ENCODE data around the gene EXOC5. TPM values are rescaled to one million over a fixed set of nuclear protein-coding genes. Genes with fewer than 3 reads are reported as not detected.

Gene EXOC5
- total and polyA plus RNA-seq, 4 donors: 9.0 to 81.5 (median 33.5) TPM

DNA sequence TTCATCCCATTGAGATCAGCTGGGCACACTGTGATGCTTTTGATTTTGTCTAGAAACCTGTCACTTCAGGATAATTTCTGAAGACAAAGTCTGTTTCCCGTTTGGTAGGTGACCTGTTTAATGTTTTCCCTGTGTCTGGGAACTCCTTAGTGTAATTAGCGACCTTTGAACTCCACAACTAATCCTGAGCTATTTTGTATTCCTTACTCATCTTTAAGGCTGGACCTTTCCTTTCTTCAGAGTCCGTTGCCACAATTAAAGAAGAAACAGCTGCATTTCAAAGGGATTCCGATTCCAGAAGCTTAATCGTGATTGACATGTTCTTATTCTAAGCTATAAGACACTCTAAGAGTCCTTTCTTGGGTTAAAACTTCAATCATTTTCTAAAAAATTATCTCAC, 22.0 kb upstream of the EXOC5 start:
- H3K9me3 ChIP-seq (ENCODE audit: control insufficient read depth in 4 of 4, insufficient read depth in 3 of 4, low read length in 3 of 4): no peaks in the 10 kb centered on the region
- peaks cover 0 to 3% (median 0%) of the 10 kb centered on the region in 5 donors for H3K4me1 ChIP-seq (ENCODE audit: control insufficient read depth in 5 of 5, insufficient read depth in 5 of 5, low read length in 5 of 5)
- no peak overlapping the region for H3K27ac ChIP-seq (ENCODE audit: low read depth in 1 of 2, low read length in 1 of 2)
- WGBS, 2 donors: 90% methylated on average over 5 of the region's 5 CpGs
- peaks cover 5 to 15% (median 7%) of the 10 kb centered on the region in 4 donors for H3K36me3 ChIP-seq (ENCODE audit: control insufficient read depth in 4 of 4, insufficient read depth in 4 of 4, low read length in 4 of 4)
- ATAC-seq (ENCODE audit: insufficient read depth, low FRiP score) (no peak), DNase-seq (no peak)
- no peak overlapping the region for H3K9ac ChIP-seq (ENCODE audit: insufficient read depth in 1 of 2, low read length in 2 of 2)
- no peaks in the 10 kb centered on the region for H3K27me3 ChIP-seq (ENCODE audit: control insufficient read depth in 3 of 3, insufficient read depth in 3 of 3, low read length in 2 of 3)
- no peak overlapping the region for H3K4me3 ChIP-seq
- TF ChIP-seq, protein P1, sequence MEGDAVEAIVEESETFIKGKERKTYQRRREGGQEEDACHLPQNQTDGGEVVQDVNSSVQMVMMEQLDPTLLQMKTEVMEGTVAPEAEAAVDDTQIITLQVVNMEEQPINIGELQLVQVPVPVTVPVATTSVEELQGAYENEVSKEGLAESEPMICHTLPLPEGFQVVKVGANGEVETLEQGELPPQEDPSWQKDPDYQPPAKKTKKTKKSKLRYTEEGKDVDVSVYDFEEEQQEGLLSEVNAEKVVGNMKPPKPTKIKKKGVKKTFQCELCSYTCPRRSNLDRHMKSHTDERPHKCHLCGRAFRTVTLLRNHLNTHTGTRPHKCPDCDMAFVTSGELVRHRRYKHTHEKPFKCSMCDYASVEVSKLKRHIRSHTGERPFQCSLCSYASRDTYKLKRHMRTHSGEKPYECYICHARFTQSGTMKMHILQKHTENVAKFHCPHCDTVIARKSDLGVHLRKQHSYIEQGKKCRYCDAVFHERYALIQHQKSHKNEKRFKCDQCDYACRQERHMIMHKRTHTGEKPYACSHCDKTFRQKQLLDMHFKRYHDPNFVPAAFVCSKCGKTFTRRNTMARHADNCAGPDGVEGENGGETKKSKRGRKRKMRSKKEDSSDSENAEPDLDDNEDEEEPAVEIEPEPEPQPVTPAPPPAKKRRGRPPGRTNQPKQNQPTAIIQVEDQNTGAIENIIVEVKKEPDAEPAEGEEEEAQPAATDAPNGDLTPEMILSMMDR (IDR thresholded peaks at IDR 0.05; ENCODE audit: control extremely low read depth, extremely low read depth): no peak

DNA sequence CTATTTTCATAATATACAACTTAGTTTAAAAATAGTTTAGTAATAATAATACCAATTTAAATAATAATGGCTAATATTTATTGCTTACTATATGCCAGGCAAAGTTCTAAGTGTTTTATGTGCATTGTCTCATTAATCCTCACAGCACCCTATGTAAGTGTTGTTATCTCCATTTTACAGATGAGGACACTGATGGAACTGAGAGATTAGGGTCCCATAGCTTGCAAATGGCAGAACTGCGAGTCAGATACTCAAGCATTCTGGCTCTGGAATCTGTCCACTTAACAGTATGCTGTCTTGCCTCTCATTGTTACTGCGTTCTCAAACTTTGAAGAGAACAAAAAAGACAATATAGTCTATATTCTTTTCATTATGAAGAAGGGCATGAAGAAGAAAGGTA, 19.0 kb upstream of the EXOC5 start:
- Histone ChIP-seq H3K4me1 (ENCODE audit: control insufficient read depth in 5 of 5, insufficient read depth in 5 of 5, low read length in 5 of 5) (no peaks in the 10 kb centered on the region), H3K9ac (ENCODE audit: insufficient read depth in 1 of 2, low read length in 2 of 2) (no peak overlapping the region), H3K9me3 (ENCODE audit: control insufficient read depth in 4 of 4, insufficient read depth in 3 of 4, low read length in 3 of 4) (no peaks in the 10 kb centered on the region), H3K4me3 (no peak overlapping the region), H3K27me3 (ENCODE audit: control insufficient read depth in 3 of 3, insufficient read depth in 3 of 3, low read length in 2 of 3) (no peaks in the 10 kb centered on the region), H3K36me3 (ENCODE audit: control insufficient read depth in 4 of 4, insufficient read depth in 4 of 4, low read length in 4 of 4) (peaks cover 8 to 24% (median 12%) of the 10 kb centered on the region in 4 donors), H3K27ac (ENCODE audit: low read depth in 1 of 2, low read length in 1 of 2) (no peak overlapping the region)
- ATAC-seq (ENCODE audit: insufficient read depth, low FRiP score): no peak
- 91 to 97% methylated on average over 2 of the region's 2 CpGs for WGBS, 2 donors
- DNase-seq: no peak
- TF ChIP-seq, protein P1 (IDR thresholded peaks at IDR 0.05; ENCODE audit: control extremely low read depth, extremely low read depth): no peak

DNA sequence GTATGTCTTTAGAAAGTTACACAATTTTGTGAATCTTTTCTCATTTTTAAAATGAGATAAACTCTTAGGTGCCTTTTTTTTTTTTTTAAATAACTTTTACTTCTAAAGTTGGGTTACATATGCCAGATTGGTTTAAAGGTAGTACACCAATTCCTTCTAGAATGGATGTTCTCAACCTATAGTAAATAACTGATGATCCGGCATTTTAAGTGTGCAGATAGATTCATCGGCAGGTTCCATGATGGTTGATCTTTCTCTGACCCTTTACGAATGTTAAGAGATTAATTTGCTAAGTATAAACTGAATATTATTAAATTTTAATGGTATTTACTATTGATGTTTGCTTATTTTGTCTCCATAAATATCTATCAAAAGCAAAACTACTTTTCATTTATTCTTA, 8.4 kb upstream of the EXOC5 start:
- DNase-seq: no peak
- no peak overlapping the region for H3K4me3 ChIP-seq
- no peaks in the 10 kb centered on the region for H3K27me3 ChIP-seq (ENCODE audit: control insufficient read depth in 3 of 3, insufficient read depth in 3 of 3, low read length in 2 of 3)
- 97% methylated on average over 3 of the region's 3 CpGs for WGBS, 2 donors
- no peak overlapping the region for H3K27ac ChIP-seq (ENCODE audit: low read depth in 1 of 2, low read length in 1 of 2)
- no peak for ATAC-seq (ENCODE audit: insufficient read depth, low FRiP score)
- H3K36me3 ChIP-seq (ENCODE audit: control insufficient read depth in 4 of 4, insufficient read depth in 4 of 4, low read length in 4 of 4): peaks cover 0 to 11% (median 8%) of the 10 kb centered on the region in 4 donors
- H3K9me3 ChIP-seq (ENCODE audit: control insufficient read depth in 4 of 4, insufficient read depth in 3 of 4, low read length in 3 of 4): no peaks in the 10 kb centered on the region
- H3K4me1 ChIP-seq (ENCODE audit: control insufficient read depth in 5 of 5, insufficient read depth in 5 of 5, low read length in 5 of 5): peaks cover 0 to 5% (median 0%) of the 10 kb centered on the region in 5 donors
- H3K9ac ChIP-seq (ENCODE audit: insufficient read depth in 1 of 2, low read length in 2 of 2): no peak overlapping the region
- TF ChIP-seq, protein P1 (IDR thresholded peaks at IDR 0.05; ENCODE audit: control extremely low read depth, extremely low read depth): no peak

DNA sequence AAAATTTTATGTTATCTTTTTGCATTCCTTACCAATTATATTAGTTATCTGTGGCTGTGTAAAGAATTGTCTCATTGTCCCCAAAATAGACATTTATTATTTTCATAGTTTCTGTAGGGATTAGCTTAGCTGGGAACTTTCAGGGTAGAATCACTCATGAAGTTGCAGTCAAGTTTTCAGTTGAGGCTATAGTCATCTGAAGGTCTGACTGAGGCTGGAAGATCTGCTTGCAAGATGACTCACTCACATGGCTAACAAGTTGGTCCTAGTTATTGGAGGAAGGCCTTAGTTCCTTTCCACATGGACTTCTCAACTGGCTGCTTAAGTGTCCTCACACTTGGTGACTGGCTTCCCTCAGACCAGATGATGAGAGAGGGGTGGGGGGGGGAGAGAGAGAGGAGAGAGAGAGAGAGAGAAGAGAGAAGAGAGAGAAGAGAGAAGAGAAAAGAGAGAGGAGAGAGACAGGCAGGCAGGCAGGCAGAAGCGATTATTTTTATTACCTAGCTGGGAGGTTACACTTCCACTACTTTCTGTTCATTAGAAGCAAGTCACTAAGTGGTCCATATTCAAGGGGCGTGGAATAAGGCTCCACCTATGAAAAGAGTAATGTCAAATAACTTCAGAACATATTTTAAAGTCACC, 6.4 kb upstream of the EXOC5 start:
- Histone ChIP-seq H3K4me1 (ENCODE audit: control insufficient read depth in 5 of 5, insufficient read depth in 5 of 5, low read length in 5 of 5) (peaks cover 0 to 13% (median 5%) of the 10 kb centered on the region in 5 donors), H3K9ac (ENCODE audit: insufficient read depth in 1 of 2, low read length in 2 of 2) (no peak overlapping the region), H3K36me3 (ENCODE audit: control insufficient read depth in 4 of 4, insufficient read depth in 4 of 4, low read length in 4 of 4) (peaks cover 0 to 7% (median 4%) of the 10 kb centered on the region in 4 donors), H3K4me3 (no peak overlapping the region), H3K9me3 (ENCODE audit: control insufficient read depth in 4 of 4, insufficient read depth in 3 of 4, low read length in 3 of 4) (no peaks in the 10 kb centered on the region), H3K27ac (ENCODE audit: low read depth in 1 of 2, low read length in 1 of 2) (no peak overlapping the region), H3K27me3 (ENCODE audit: control insufficient read depth in 3 of 3, insufficient read depth in 3 of 3, low read length in 2 of 3) (no peaks in the 10 kb centered on the region)
- TF ChIP-seq, protein P1 (IDR thresholded peaks at IDR 0.05; ENCODE audit: control extremely low read depth, extremely low read depth): no peak
- DNase-seq (no peak), ATAC-seq (ENCODE audit: insufficient read depth, low FRiP score) (no peak)
- 96 to 97% methylated on average over 2 of the region's 2 CpGs for WGBS, 2 donors
